ENCODE data around the gene FAM81A.

DNA sequence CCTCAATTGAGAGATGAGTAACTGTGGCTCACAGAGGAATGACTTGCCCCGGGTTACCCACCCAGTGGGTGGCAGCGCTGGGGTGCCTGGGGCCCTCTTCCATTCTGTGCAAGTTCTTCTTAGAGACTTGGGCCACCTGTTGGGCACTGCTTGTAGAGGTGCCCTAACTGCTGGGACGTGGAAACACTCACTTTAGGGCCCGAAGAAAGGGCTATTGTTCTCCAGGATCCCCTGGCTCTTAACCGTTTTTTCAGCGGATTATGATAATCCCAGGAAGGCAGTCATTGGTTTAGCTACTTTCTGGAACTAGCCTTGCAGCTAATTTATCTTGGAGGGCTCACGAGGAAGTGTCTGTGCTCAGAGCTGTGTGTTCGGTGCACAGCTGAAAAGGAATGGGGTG, 107.6 kb downstream of the FAM81A start:
- TF ChIP-seq, protein P1, sequence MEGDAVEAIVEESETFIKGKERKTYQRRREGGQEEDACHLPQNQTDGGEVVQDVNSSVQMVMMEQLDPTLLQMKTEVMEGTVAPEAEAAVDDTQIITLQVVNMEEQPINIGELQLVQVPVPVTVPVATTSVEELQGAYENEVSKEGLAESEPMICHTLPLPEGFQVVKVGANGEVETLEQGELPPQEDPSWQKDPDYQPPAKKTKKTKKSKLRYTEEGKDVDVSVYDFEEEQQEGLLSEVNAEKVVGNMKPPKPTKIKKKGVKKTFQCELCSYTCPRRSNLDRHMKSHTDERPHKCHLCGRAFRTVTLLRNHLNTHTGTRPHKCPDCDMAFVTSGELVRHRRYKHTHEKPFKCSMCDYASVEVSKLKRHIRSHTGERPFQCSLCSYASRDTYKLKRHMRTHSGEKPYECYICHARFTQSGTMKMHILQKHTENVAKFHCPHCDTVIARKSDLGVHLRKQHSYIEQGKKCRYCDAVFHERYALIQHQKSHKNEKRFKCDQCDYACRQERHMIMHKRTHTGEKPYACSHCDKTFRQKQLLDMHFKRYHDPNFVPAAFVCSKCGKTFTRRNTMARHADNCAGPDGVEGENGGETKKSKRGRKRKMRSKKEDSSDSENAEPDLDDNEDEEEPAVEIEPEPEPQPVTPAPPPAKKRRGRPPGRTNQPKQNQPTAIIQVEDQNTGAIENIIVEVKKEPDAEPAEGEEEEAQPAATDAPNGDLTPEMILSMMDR (IDR thresholded peaks at IDR 0.05): no peak
- TF ChIP-seq POLR2A (IDR thresholded peaks at IDR 0.05) (no peak), EP300 (IDR thresholded peaks at IDR 0.05) (no peak)
